IMR-90 (cell line): ENCODE data around the gene NUP93. TPM values are rescaled to one million over a fixed set of nuclear protein-coding genes. Genes with fewer than 3 reads are reported as not detected.

Experiments used
- ATAC-seq: fragments of 200-7000 bp; cut with Tn5 transposase; 2 replicates; pipeline ENCODE4 v1.9.1; 2020; ENCODE audit warnings: low read depth, mild to moderate bottlenecking, moderate library complexity
- BruUV-seq: library from RNA; stranded (reverse); fragments of 400-500 nt; replicated peaks from 2 replicates; lab custom pipeline; 2021; lab: Mats Ljungman, UMichigan
- CTCF ChIA-PET: fragments of 300-600 bp; formaldehyde crosslinking; extraction: SDS; loops from one replicate; lab custom pipeline; 2021; ENCODE audit warnings: antibody characterized with exemption; lab: Yijun Ruan, JAX
- POLR2A ChIA-PET: fragments of 300-600 bp; sonication (Branson Sonifier 250); formaldehyde crosslinking; loops from one replicate; lab custom pipeline; 2022; ENCODE audit warnings: antibody characterized with exemption; ENCODE audit not compliant: unreplicated experiment; lab: Charles Lee
- DNase-seq: peaks from one replicate; pipeline ENCODE4 v3.0.0; 2013
- H2AFZ ChIP-seq: replicated peaks from 2 replicates; pipeline ENCODE3; 2013; ENCODE audit warnings: low read length, mild to moderate bottlenecking; ENCODE audit not compliant: poor library complexity
- H2AK5ac ChIP-seq: 2 replicates; pipeline ENCODE4 v1.6.1; 2013; ENCODE audit warnings: low read depth, low read length, inconsistent platforms
- H2AK9ac ChIP-seq: replicated peaks from 2 replicates; pipeline ENCODE3; 2013; ENCODE audit warnings: mild to moderate bottlenecking, low read depth, low read length, moderate library complexity; ENCODE audit not compliant: poor library complexity
- H2BK120ac ChIP-seq: 2 replicates; pipeline ENCODE4 v1.6.1; 2013; ENCODE audit warnings: low read depth, low read length, inconsistent platforms
- H2BK15ac ChIP-seq: 3 replicates; pipeline ENCODE4 v1.6.1; 2013; ENCODE audit warnings: low read depth, low read length, inconsistent platforms
- H2BK20ac ChIP-seq: 2 replicates; pipeline ENCODE4 v1.6.1; 2013; ENCODE audit warnings: low read depth, mild to moderate bottlenecking, inconsistent platforms, low read length, moderate library complexity
- H2BK5ac ChIP-seq: 2 replicates; pipeline ENCODE4 v1.6.1; 2013; ENCODE audit warnings: mild to moderate bottlenecking, low read depth, low read length, inconsistent platforms; ENCODE audit not compliant: poor library complexity, severe bottlenecking
- H3K14ac ChIP-seq: replicated peaks from 2 replicates; pipeline ENCODE4 v1.6.1; 2013; ENCODE audit warnings: low read depth, low read length, inconsistent platforms
- H3K18ac ChIP-seq: 2 replicates; pipeline ENCODE4 v1.6.1; 2013; ENCODE audit warnings: low read depth, low read length, control low read depth
- H3K23ac ChIP-seq: 2 replicates; pipeline ENCODE4 v1.6.1; 2013; ENCODE audit warnings: low read depth, low read length, inconsistent platforms
- H3K27ac ChIP-seq: 2 replicates; pipeline ENCODE4 v1.5.1; 2013; ENCODE audit warnings: mild to moderate bottlenecking, control low read depth, low read length; ENCODE audit not compliant: insufficient read depth
- H3K27me3 ChIP-seq: 2 replicates; pipeline ENCODE4 v1.6.1; 2013; ENCODE audit warnings: low read length; ENCODE audit not compliant: control insufficient read depth, insufficient read depth
- H3K36me3 ChIP-seq: 2 replicates; pipeline ENCODE4 v1.6.1; 2013; ENCODE audit warnings: low read length, mixed read lengths; ENCODE audit not compliant: control insufficient read depth, insufficient read depth
- H3K4ac ChIP-seq: 2 replicates; pipeline ENCODE4 v1.6.1; 2013; ENCODE audit warnings: low read depth, low read length, inconsistent platforms
- H3K4me1 ChIP-seq: 2 replicates; pipeline ENCODE4 v1.6.1; 2013; ENCODE audit warnings: low read length, mixed read lengths; ENCODE audit not compliant: control insufficient read depth, insufficient read depth
- H3K4me2 ChIP-seq: 2 replicates; pipeline ENCODE4 v1.6.1; 2013; ENCODE audit warnings: low read depth, mild to moderate bottlenecking, control low read depth, low read length, moderate library complexity
- H3K4me3 ChIP-seq: 2 replicates; pipeline ENCODE4 v1.5.1; 2013; ENCODE audit warnings: low read depth, mild to moderate bottlenecking, control low read depth, low read length, moderate library complexity; ENCODE audit not compliant: insufficient read depth
- H3K56ac ChIP-seq: 2 replicates; pipeline ENCODE4 v1.6.1; 2013; ENCODE audit warnings: low read length, inconsistent platforms; ENCODE audit not compliant: insufficient read depth; ENCODE audit errors: extremely low read depth
- H3K79me1 ChIP-seq, 2 experiments: 2 replicates each; pipeline ENCODE4 v1.6.1; 2013; ENCODE audit warnings: low read length in 2 of 2, inconsistent platforms in 1 of 2, low read depth in 1 of 2
- H3K9ac ChIP-seq: 2 replicates; pipeline ENCODE4 v1.6.1; 2013; ENCODE audit warnings: low read depth, low read length, control low read depth
- H3K9me1 ChIP-seq: 2 replicates; pipeline ENCODE4 v1.6.1; 2013; ENCODE audit warnings: low read length, inconsistent platforms; ENCODE audit not compliant: insufficient read depth
- H3K9me3 ChIP-seq: 2 replicates; pipeline ENCODE4 v1.6.1; 2013; ENCODE audit warnings: low read length; ENCODE audit not compliant: control insufficient read depth, insufficient read depth
- H4K20me1 ChIP-seq: 2 replicates; pipeline ENCODE4 v1.6.1; 2013; ENCODE audit warnings: low read length, inconsistent platforms; ENCODE audit not compliant: insufficient read depth
- H4K5ac ChIP-seq: 2 replicates; pipeline ENCODE4 v1.6.1; 2013; ENCODE audit warnings: mild to moderate bottlenecking, low read depth, low read length, control low read depth
- H4K8ac ChIP-seq, 2 experiments: 2 replicates each; pipeline ENCODE4 v1.6.1; 2013; ENCODE audit warnings: low read depth in 2 of 2, low read length in 2 of 2, control low read depth in 1 of 2, inconsistent platforms in 1 of 2
- H4K91ac ChIP-seq: 2 replicates; pipeline ENCODE4 v1.6.1; 2013; ENCODE audit warnings: low read depth, low read length, inconsistent platforms; ENCODE audit not compliant: insufficient read depth
- BHLHE40 ChIP-seq: fragments of 150-350 bp; IDR thresholded peaks from 2 replicates; pipeline ENCODE4 v1.6.1; 2016; ENCODE audit warnings: mild to moderate bottlenecking, low read depth, low read length
- CEBPB ChIP-seq: IDR thresholded peaks from 2 replicates; pipeline ENCODE4 v1.6.1; 2012; ENCODE audit warnings: low read depth, low read length, improper control_type of control experiment
- CHD1 ChIP-seq: IDR thresholded peaks from 2 replicates; pipeline ENCODE4 v1.6.1; 2012; ENCODE audit warnings: low read depth, low read length, improper control_type of control experiment
- FOS ChIP-seq: fragments of 150-350 bp; IDR thresholded peaks from 2 replicates; pipeline ENCODE4 v1.6.1; 2016; ENCODE audit warnings: low read depth, low read length
- MAFK ChIP-seq: IDR thresholded peaks from 2 replicates; pipeline ENCODE4 v1.6.1; 2012; ENCODE audit warnings: low read depth, low read length, improper control_type of control experiment
- MXI1 ChIP-seq: IDR thresholded peaks from 2 replicates; pipeline ENCODE4 v1.6.1; 2012; ENCODE audit warnings: low read depth, mild to moderate bottlenecking, low read length, moderate library complexity, borderline replicate concordance
- NFE2L2 ChIP-seq: fragments of 150-350 bp; IDR thresholded peaks from 2 replicates; pipeline ENCODE4 v1.6.1; 2016; ENCODE audit warnings: low read depth, mild to moderate bottlenecking, low read length
- POLR2A ChIP-seq: IDR thresholded peaks from 2 replicates; pipeline ENCODE4 v1.6.1; 2012; ENCODE audit warnings: mild to moderate bottlenecking, low read depth, low read length
- RAD21 ChIP-seq: IDR thresholded peaks from 2 replicates; pipeline ENCODE4 v1.6.1; 2012; ENCODE audit warnings: low read length, improper control_type of control experiment
- SMC3 ChIP-seq: fragments of 150-350 bp; IDR thresholded peaks from 2 replicates; pipeline ENCODE4 v1.6.1; 2016; ENCODE audit warnings: low read depth, mild to moderate bottlenecking, antibody characterized with exemption, low read length, moderate library complexity
- WGBS, 2 experiments: methylation state at CpG; one replicate each; pipeline versions ENCODE4 v1.1.5 to v1.1.7; 2013; ENCODE audit warnings: missing lambda C conversion rate in 2 of 2; ENCODE audit not compliant: insufficient read length in 1 of 2; ENCODE audit errors: extremely low coverage in 2 of 2; 5-methylcytosine and 5-hydroxymethylcytosine counted together
- dilution Hi-C: fragments of 300-500 bp; cut with HindIII; formaldehyde crosslinking; loops from one replicate; pipeline ENCODE4 v1.14.3; 2018; ENCODE audit warnings: low sequenced_read_pairs; ENCODE audit not compliant: unreplicated experiment
- in situ Hi-C: fragments of 300-500 bp; cut with MboI; formaldehyde crosslinking; loops from 3 replicates; pipeline ENCODE4 v1.14.3; 2019; ENCODE audit warnings: low sequenced_read_pairs, inconsistent platforms, mixed read lengths
- intact Hi-C: fragments of 100-400 bp; cut with micrococcal nuclease; formaldehyde crosslinking; loops from 2 replicates; pipeline ENCODE4 v1.10.0; 2022
- polyA plus RNA-seq, 3 experiments: library from polyadenylated mRNA; depleted of rRNA; stranded (reverse); fragments of >200 nt; gene quantifications; 2 replicates each; pipeline ENCODE4 v1.2.3, GENCODE V29; 2012; ENCODE audit warnings: low replicate concordance in 1 of 3
- total RNA-seq: library from RNA; depleted of rRNA; stranded (reverse); fragments of >200 nt; gene quantifications from 2 replicates; pipeline ENCODE4 v1.2.3, GENCODE V29; 2012
- TF ChIP-seq, protein P1 (sequence below): fragments of 150-350 bp; IDR thresholded peaks from 2 replicates; pipeline ENCODE4 v1.6.1; 2017; ENCODE audit warnings: mild to moderate bottlenecking, antibody characterized with exemption, low read length, low read depth

Gene NUP93
- total and polyA plus RNA-seq, 2 of the 4 experiments (the other 2 are of a cell fraction), result 54.6 to 72.6 TPM

DNA sequence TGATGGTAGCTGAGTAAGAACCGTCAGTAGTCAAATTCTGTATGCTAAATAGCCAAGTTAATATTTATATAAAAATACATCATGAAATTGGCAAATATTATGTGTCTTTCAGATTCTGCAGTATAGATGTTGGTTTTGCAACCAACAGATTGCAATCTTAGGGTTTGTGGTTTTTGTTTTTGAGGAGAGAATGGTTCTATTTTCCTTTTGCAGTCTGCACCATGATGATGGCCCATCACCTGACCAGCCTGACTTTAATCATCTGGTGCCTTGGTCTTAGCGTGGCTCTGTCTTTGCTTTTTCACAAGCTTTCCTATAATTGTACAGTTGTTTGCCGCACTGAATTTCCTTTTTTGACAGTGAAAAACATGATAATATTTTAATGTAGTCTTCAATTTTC, 50.7 kb downstream of the NUP93 start:
- ChIA-PET POLR2A (interaction anchor here (0.5 kb wide), 1 partner anchor 127 kb away, joined by 6 read pairs; no protein-coding TSS in a partner anchor), CTCF (no interaction called here)
- H3K4me3 ChIP-seq, result no peak overlapping the region
- no peak overlapping the region for H3K56ac ChIP-seq
- no peak overlapping the region for H2BK20ac ChIP-seq
- in situ Hi-C loops (no loop called here), dilution Hi-C loops (no loop called here), intact Hi-C loops (loop anchor here (10.0 kb wide), 1 partner anchor 176 kb away; the partner anchor contains the start of gene MT2A)
- BruUV-seq, result no TSS peak
- ATAC-seq (no peak), DNase-seq (no peak)
- no peak overlapping the region for H2AK9ac ChIP-seq
- no peak overlapping the region for H4K5ac ChIP-seq
- H3K4me1 ChIP-seq, result peaks cover 3% of the 10 kb centered on the region; the same call in 1 of the 2 replicates
- no peak overlapping the region for H3K4ac ChIP-seq
- no peak overlapping the region for H4K91ac ChIP-seq
- no peak for TF ChIP-seq RAD21
- no peak for TF ChIP-seq CHD1
- no peak for TF ChIP-seq NFE2L2
- TF ChIP-seq BHLHE40, result no peak
- no peak for TF ChIP-seq MXI1
- TF ChIP-seq CEBPB, result no peak
- TF ChIP-seq, protein P1, sequence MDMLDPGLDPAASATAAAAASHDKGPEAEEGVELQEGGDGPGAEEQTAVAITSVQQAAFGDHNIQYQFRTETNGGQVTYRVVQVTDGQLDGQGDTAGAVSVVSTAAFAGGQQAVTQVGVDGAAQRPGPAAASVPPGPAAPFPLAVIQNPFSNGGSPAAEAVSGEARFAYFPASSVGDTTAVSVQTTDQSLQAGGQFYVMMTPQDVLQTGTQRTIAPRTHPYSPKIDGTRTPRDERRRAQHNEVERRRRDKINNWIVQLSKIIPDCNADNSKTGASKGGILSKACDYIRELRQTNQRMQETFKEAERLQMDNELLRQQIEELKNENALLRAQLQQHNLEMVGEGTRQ, result no peak
- TF ChIP-seq SMC3, result no peak
- TF ChIP-seq POLR2A, result no peak
- no peak for TF ChIP-seq FOS
- TF ChIP-seq MAFK, result no peak
- H3K18ac ChIP-seq, result no peak overlapping the region
- H2BK120ac ChIP-seq, result no peak overlapping the region
- no peak overlapping the region for H2BK15ac ChIP-seq
- peaks cover 8% of the 10 kb centered on the region; the same call in 1 of the 2 replicates for H3K9me1 ChIP-seq
- H3K14ac ChIP-seq, result no peak overlapping the region
- H3K27me3 ChIP-seq, result no peaks in the 10 kb centered on the region
- H4K8ac ChIP-seq, result no peak overlapping the region
- no peak overlapping the region for H2AFZ ChIP-seq
- WGBS, 2 experiments, result no CpG with 5 or more reads among the region's 3 CpGs
- H3K23ac ChIP-seq, result no peak overlapping the region
- no peak overlapping the region for H2AK5ac ChIP-seq
- no peak overlapping the region for H3K4me2 ChIP-seq
- H3K79me1 ChIP-seq, result peaks cover 26 to 34% of the 10 kb centered on the region in 2 experiments
- H2BK5ac ChIP-seq, result no peak overlapping the region
- no peak overlapping the region for H3K27ac ChIP-seq
- H3K36me3 ChIP-seq, result no peaks in the 10 kb centered on the region
- no peaks in the 10 kb centered on the region for H3K9me3 ChIP-seq
- H3K9ac ChIP-seq, result no peak overlapping the region
- H4K20me1 ChIP-seq, result no peaks in the 10 kb centered on the region
